PFSK-1 (cell line): ENCODE measurements around the gene RUNX1.

Experiments
- FOXP2 ChIP-seq: optimal IDR thresholded peaks from 2 replicates; pipeline ENCODE3; 2011; ENCODE audit warnings: borderline replicate concordance, control low read depth, inconsistent platforms; ENCODE audit not compliant: insufficient read depth; ENCODE audit errors: extremely low read length, extremely low read depth
- POLR2AphosphoS5 ChIP-seq: IDR thresholded peaks from 2 replicates; pipeline ENCODE4 v1.6.1; 2012; ENCODE audit warnings: low read depth, mild to moderate bottlenecking, control low read depth, low read length, moderate library complexity
- REST ChIP-seq, 2 experiments: IDR thresholded peaks; 2 replicates each; pipeline versions ENCODE4 v1.6.1 to v1.8.0; 2011 to 2012; ENCODE audit warnings: low read depth in 2 of 2, low read length in 2 of 2, control low read depth in 1 of 2, inconsistent platforms in 1 of 2, mild to moderate bottlenecking in 1 of 2, moderate library complexity in 1 of 2; ENCODE audit not compliant: insufficient read depth in 1 of 2
- SIN3A ChIP-seq: IDR thresholded peaks from 2 replicates; pipeline ENCODE4 v1.6.1; 2012; ENCODE audit warnings: mild to moderate bottlenecking, low read length, moderate library complexity, borderline replicate concordance; ENCODE audit not compliant: insufficient read depth
- TAF1 ChIP-seq: IDR thresholded peaks from 2 replicates; pipeline ENCODE4 v1.6.1; 2012; ENCODE audit warnings: low read length, control low read depth, borderline replicate concordance; ENCODE audit not compliant: insufficient read depth

Gene RUNX1

GRCh38 chr21:34887725-34888568 is 161.2 kb downstream of the RUNX1 start:
- TF ChIP-seq POLR2AphosphoS5 (no peak), FOXP2 (no peak), REST (IDR thresholded peaks at IDR 0.05; ENCODE audit: insufficient read depth in 1 of 2, low read depth in 2 of 2, low read length in 2 of 2) (peak; percentile 8 to 52; a peak in 1 of 4 replicates), SIN3A (peak; percentile 74; the same call in 1 of the 2 replicates), TAF1 (no peak)

- no peak for TF ChIP-seq REST (IDR thresholded peaks at IDR 0.05; ENCODE audit: insufficient read depth in 1 of 2, low read depth in 2 of 2, low read length in 2 of 2)
- TF ChIP-seq FOXP2: no peak
- no peak for TF ChIP-seq SIN3A
- no peak for TF ChIP-seq TAF1
- TF ChIP-seq POLR2AphosphoS5: no peak
These were observed 162.0 kb downstream of the RUNX1 start for GRCh38 chr21:34887105-34887442.

- TF ChIP-seq SIN3A: 0 out of 2 replicates have a peak, but pooled peaks have one; percentile 44
- no peak for TF ChIP-seq FOXP2
- TF ChIP-seq REST (IDR thresholded peaks at IDR 0.05; ENCODE audit: insufficient read depth in 1 of 2, low read depth in 2 of 2, low read length in 2 of 2): no peak
These were observed 162.6 kb downstream of the RUNX1 start for GRCh38 chr21:34886240-34887104.

- TF ChIP-seq FOXP2: no peak
These were observed 163.4 kb downstream of the RUNX1 start for GRCh38 chr21:34885626-34886239.

GRCh38 chr21:34885125-34885524 is 164.0 kb downstream of the RUNX1 start:
- TF ChIP-seq SIN3A (peak; percentile 54; the same call in 1 of the 2 replicates), FOXP2 (no peak), TAF1 (no peak), POLR2AphosphoS5 (no peak), REST (IDR thresholded peaks at IDR 0.05; ENCODE audit: insufficient read depth in 1 of 2, low read depth in 2 of 2, low read length in 2 of 2) (no peak)
